Endometrial microvascular endothelial cells (primary cell): Measurements from ENCODE around the gene EVC. TPM values are rescaled to one million over a fixed set of nuclear protein-coding genes. Genes with fewer than 3 reads are reported as not detected.
"Not testable (repeated sequence)": the region's sequence is repeated elsewhere in the genome, so short reads cannot be mapped to it uniquely, and the experiment has no call there.

Source experiments
- in situ Hi-C: cut with HindIII; loops from 2 replicates; pipeline ENCODE4 v1.10.0; 2017; ENCODE audit warnings: low sequenced_read_pairs, low pct_unique_long_range_greater_than_20kb; ENCODE audit errors: inconsistent ontology term
- total RNA-seq: library from RNA; depleted of rRNA; stranded (reverse); fragments of >200 nt; gene quantifications from one replicate; pipeline ENCODE4 v1.2.3, GENCODE V29; 2015; ENCODE audit errors: inconsistent ontology term

EVC gene
- total RNA-seq, 1 donor from 2014 or later = 8.7 TPM

GRCh38 chr4:5852523-5853202, 141.7 kb downstream of the EVC start:
- in situ Hi-C loops = no loop called here

- in situ Hi-C loops = no loop called here
These were observed 143.9 kb downstream of the EVC start for GRCh38 chr4:5854929-5855328.

- in situ Hi-C loops = not testable (repeated sequence)
These were observed 145.4 kb downstream of the EVC start for GRCh38 chr4:5856362-5856761.

- in situ Hi-C loops = no loop called here
These were observed 146.2 kb downstream of the EVC start for GRCh38 chr4:5857199-5857598.

- in situ Hi-C loops = no loop called here
These were observed 147.2 kb downstream of the EVC start for GRCh38 chr4:5858020-5858769.

- in situ Hi-C loops = no loop called here
These were observed 152.6 kb downstream of the EVC start for GRCh38 chr4:5863461-5864113.

Other genes with a start within 250 kb of the EVC start
- gene EVC2, start 2.6 kb upstream of the EVC start, total RNA-seq = 4.0 TPM
- gene CRMP1, start 181.9 kb downstream of the EVC start, total RNA-seq = 0.09 TPM